A673 (cell line): ENCODE results near the gene DNMBP.

Experiments
- EZH2 ChIP-seq: fragments of 200-600 bp; sonication (generic); IDR thresholded peaks from 2 replicates; pipeline ENCODE4 v1.6.1; 2017; ENCODE audit warnings: borderline replicate concordance, low read depth, mild to moderate bottlenecking, mixed read lengths, antibody characterized with exemption, low read length; ENCODE audit not compliant: poor library complexity, severe bottlenecking
- TF ChIP-seq, protein P1 (sequence below): fragments of 300-800, 200-600 bp; sonication (generic); conservative IDR thresholded peaks from 2 replicates; pipeline ENCODE4 v1.5.1; 2017; ENCODE audit warnings: low read depth, mild to moderate bottlenecking, antibody characterized with exemption, low read length, moderate library complexity, mixed read lengths

DNA sequence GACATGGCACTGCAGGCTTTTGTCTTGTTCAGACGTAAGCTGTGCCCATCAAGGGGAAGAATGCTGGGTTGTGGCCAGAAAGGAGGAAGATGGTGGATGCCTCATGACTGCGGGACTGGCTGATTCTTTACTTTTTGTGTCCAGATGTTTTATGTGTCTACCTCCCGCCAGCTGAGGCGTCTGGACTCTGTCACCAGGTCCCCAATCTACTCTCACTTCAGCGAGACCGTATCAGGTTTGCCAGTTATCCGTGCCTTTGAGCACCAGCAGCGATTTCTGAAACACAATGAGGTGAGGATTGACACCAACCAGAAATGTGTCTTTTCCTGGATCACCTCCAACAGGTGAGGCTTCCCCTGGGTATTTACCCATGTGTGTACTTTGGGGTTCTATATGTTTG is 173.8 kb downstream of the DNMBP start:
- TF ChIP-seq, protein P1, sequence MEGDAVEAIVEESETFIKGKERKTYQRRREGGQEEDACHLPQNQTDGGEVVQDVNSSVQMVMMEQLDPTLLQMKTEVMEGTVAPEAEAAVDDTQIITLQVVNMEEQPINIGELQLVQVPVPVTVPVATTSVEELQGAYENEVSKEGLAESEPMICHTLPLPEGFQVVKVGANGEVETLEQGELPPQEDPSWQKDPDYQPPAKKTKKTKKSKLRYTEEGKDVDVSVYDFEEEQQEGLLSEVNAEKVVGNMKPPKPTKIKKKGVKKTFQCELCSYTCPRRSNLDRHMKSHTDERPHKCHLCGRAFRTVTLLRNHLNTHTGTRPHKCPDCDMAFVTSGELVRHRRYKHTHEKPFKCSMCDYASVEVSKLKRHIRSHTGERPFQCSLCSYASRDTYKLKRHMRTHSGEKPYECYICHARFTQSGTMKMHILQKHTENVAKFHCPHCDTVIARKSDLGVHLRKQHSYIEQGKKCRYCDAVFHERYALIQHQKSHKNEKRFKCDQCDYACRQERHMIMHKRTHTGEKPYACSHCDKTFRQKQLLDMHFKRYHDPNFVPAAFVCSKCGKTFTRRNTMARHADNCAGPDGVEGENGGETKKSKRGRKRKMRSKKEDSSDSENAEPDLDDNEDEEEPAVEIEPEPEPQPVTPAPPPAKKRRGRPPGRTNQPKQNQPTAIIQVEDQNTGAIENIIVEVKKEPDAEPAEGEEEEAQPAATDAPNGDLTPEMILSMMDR, result no peak
- no peak for TF ChIP-seq EZH2
